GM13976 (cell line): Measurements from ENCODE around the gene GRID1.

ENCODE experiments used
- DNase-seq: peaks from one replicate; pipeline ENCODE4 v3.0.0; 2012; ENCODE audit warnings: low spot score
- CTCF ChIP-seq: IDR thresholded peaks from 2 replicates; pipeline ENCODE4 v1.5.1; 2012; ENCODE audit warnings: borderline replicate concordance, mild to moderate bottlenecking; ENCODE audit not compliant: insufficient read depth; ENCODE audit errors: extremely low read depth, missing control alignments, control extremely low read depth
- in situ Hi-C: fragments of 300-500 bp; cut with MboI; formaldehyde crosslinking; loops from one replicate; pipeline ENCODE4 v1.12.0; 2022; ENCODE audit warnings: low sequenced_read_pairs, mixed read lengths, inconsistent platforms; ENCODE audit not compliant: unreplicated experiment

The GRID1 gene

GRCh38 chr10:86160890-86161585 is 205.6 kb downstream of the GRID1 start:
- in situ Hi-C loops, result no loop called here
- no peak for DNase-seq
- TF ChIP-seq CTCF, result no peak

GRCh38 chr10:86159797-86160196 is 206.8 kb downstream of the GRID1 start:
- in situ Hi-C loops, result no loop called here
- no peak for DNase-seq
- no peak for TF ChIP-seq CTCF

GRCh38 chr10:86155054-86155921 is 211.3 kb downstream of the GRID1 start:
- no peak for TF ChIP-seq CTCF
- in situ Hi-C loops, result no loop called here
- no peak for DNase-seq

GRCh38 chr10:86153751-86154150 is 212.8 kb downstream of the GRID1 start:
- in situ Hi-C loops, result no loop called here
- TF ChIP-seq CTCF, result no peak
- no peak for DNase-seq

- no peak for DNase-seq
- TF ChIP-seq CTCF, result no peak
- in situ Hi-C loops, result no loop called here
These were observed 213.7 kb downstream of the GRID1 start for GRCh38 chr10:86152911-86153310.

DNA sequence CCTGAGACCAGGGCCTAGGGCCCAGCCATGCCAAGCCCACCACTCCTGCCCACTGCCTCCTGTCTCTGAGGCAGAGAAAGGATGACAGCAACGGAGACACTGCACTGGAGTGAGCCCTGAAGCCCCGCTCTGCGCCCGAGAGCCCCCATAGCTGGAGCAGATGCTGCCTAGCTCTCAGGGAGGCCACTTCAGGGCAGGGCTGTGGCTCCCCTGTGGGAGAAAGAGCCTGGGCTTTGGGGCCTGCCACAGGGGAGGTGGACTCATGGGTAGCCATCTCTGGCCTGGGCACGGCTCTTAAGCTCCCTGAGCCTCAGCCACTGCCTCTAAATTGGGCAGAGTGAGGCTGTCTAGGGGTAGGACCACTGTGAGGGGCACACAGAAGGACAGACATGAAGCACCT is 214.2 kb downstream of the GRID1 start:
- no peak for DNase-seq
- in situ Hi-C loops, result no loop called here
- TF ChIP-seq CTCF, result no peak
